ENCODE results near the gene CRISPLD2. TPM values are rescaled to one million over a fixed set of nuclear protein-coding genes. Genes with fewer than 3 reads are reported as not detected.

Gene CRISPLD2
- total RNA-seq, 3 donors from 2014 or later, result 94.7 to 386 (median 216) TPM

- DNase-seq (ENCODE audit: low spot score in 2 of 2), result no peak
- TF ChIP-seq CTCF (IDR thresholded peaks at IDR 0.05) (no peak), POLR2A (IDR thresholded peaks at IDR 0.05) (no peak), POLR2AphosphoS5 (IDR thresholded peaks at IDR 0.05) (no peak)
- H3K27me3 ChIP-seq, result no peaks in the 10 kb centered on the region
- H3K9me3 ChIP-seq, result no peaks in the 10 kb centered on the region
- H3K4me1 ChIP-seq, result peaks cover 0 to 11% of the 10 kb centered on the region in 2 donors
- no peak overlapping the region for H3K4me3 ChIP-seq
- intact Hi-C loops (cut with DNase I; ENCODE audit: low total_unique reads), result no loop called here
- H3K36me3 ChIP-seq, result no peaks in the 10 kb centered on the region
- peak overlapping the region; percentile 20 to 25 for H3K27ac ChIP-seq
Observed at GRCh38 chr16:84811529-84811928, 8.3 kb upstream of the CRISPLD2 start.

- intact Hi-C loops (cut with DNase I; ENCODE audit: low total_unique reads), result no loop called here
- TF ChIP-seq POLR2AphosphoS5 (IDR thresholded peaks at IDR 0.05), result no peak
- TF ChIP-seq POLR2A (IDR thresholded peaks at IDR 0.05), result no peak
- no peak for TF ChIP-seq CTCF (IDR thresholded peaks at IDR 0.05)
- no peak overlapping the region for H3K4me3 ChIP-seq
- no peak overlapping the region for H3K27ac ChIP-seq
- no peak for DNase-seq (ENCODE audit: low spot score in 2 of 2)
- no peaks in the 10 kb centered on the region for H3K27me3 ChIP-seq
- H3K36me3 ChIP-seq, result no peaks in the 10 kb centered on the region
- H3K9me3 ChIP-seq, result no peaks in the 10 kb centered on the region
- H3K4me1 ChIP-seq, result peaks cover 0 to 8% of the 10 kb centered on the region in 2 donors
Observed at GRCh38 chr16:84813141-84813934, 6.4 kb upstream of the CRISPLD2 start.

- TF ChIP-seq CTCF (IDR thresholded peaks at IDR 0.05) (no peak), POLR2AphosphoS5 (IDR thresholded peaks at IDR 0.05) (no peak), POLR2A (IDR thresholded peaks at IDR 0.05) (no peak)
- Histone ChIP-seq H3K27me3 (no peaks in the 10 kb centered on the region), H3K4me1 (peaks cover 0 to 3% of the 10 kb centered on the region in 2 donors), H3K4me3 (no peak overlapping the region), H3K27ac (no peak overlapping the region), H3K36me3 (no peaks in the 10 kb centered on the region), H3K9me3 (no peaks in the 10 kb centered on the region)
- intact Hi-C loops (cut with DNase I; ENCODE audit: low total_unique reads), result no loop called here
- DNase-seq (ENCODE audit: low spot score in 2 of 2), result no peak
Observed at GRCh38 chr16:84815462-84815861, 4.3 kb upstream of the CRISPLD2 start.

- intact Hi-C loops (cut with DNase I; ENCODE audit: low total_unique reads), result no loop called here
- Histone ChIP-seq H3K27me3 (no peaks in the 10 kb centered on the region), H3K4me3 (no peak overlapping the region), H3K27ac (no peak overlapping the region), H3K4me1 (no peaks in the 10 kb centered on the region), H3K9me3 (no peaks in the 10 kb centered on the region), H3K36me3 (no peaks in the 10 kb centered on the region)
- no peak for DNase-seq (ENCODE audit: low spot score in 2 of 2)
- TF ChIP-seq CTCF (IDR thresholded peaks at IDR 0.05) (no peak), POLR2A (IDR thresholded peaks at IDR 0.05) (no peak), POLR2AphosphoS5 (IDR thresholded peaks at IDR 0.05) (no peak)
Observed at GRCh38 chr16:84816023-84816422, 3.8 kb upstream of the CRISPLD2 start.

- no peak overlapping the region for H3K27ac ChIP-seq
- intact Hi-C loops (cut with DNase I; ENCODE audit: low total_unique reads), result no loop called here
Observed at GRCh38 chr16:84816485-84816884, 3.3 kb upstream of the CRISPLD2 start.

More at GRCh38 chr16:84816485-84816884, 3.3 kb upstream of the CRISPLD2 start:
- Histone ChIP-seq H3K36me3 (no peaks in the 10 kb centered on the region), H3K4me1 (no peaks in the 10 kb centered on the region), H3K4me3 (no peak overlapping the region), H3K9me3 (no peaks in the 10 kb centered on the region), H3K27me3 (no peaks in the 10 kb centered on the region)
- TF ChIP-seq POLR2A (IDR thresholded peaks at IDR 0.05) (no peak), CTCF (IDR thresholded peaks at IDR 0.05) (no peak), POLR2AphosphoS5 (IDR thresholded peaks at IDR 0.05) (no peak)
- no peak for DNase-seq (ENCODE audit: low spot score in 2 of 2)
